Bronchial epithelial cell (primary cell): Measurements from ENCODE around the gene C4A. TPM values are rescaled to one million over a fixed set of nuclear protein-coding genes. Genes with fewer than 3 reads are reported as not detected.

ENCODE experiments used
- DNase-seq: peaks from one replicate; pipeline ENCODE4 v3.0.0-alpha.2; 2010; ENCODE audit warnings: low read depth
- FAIRE-seq: peaks from 2 replicates; lab custom pipeline; 2011; peaks lifted over from hg19 to GRCh38; lab: Jason Lieb, UNC
- H3K27me3 ChIP-seq: 2 replicates; pipeline ENCODE4 v1.5.1; 2011; ENCODE audit warnings: low read length; ENCODE audit not compliant: control insufficient read depth, insufficient read depth
- H3K36me3 ChIP-seq: 2 replicates; pipeline ENCODE4 v1.5.1; 2011; ENCODE audit warnings: low read length; ENCODE audit not compliant: control insufficient read depth, insufficient read depth
- H3K4me3 ChIP-seq: 2 replicates; pipeline ENCODE4 v1.5.1; 2011; ENCODE audit warnings: mild to moderate bottlenecking, low read depth, low read length, control low read depth
- CTCF ChIP-seq: IDR thresholded peaks from 2 replicates; pipeline ENCODE4 v1.5.1; 2011; ENCODE audit warnings: mild to moderate bottlenecking, moderate library complexity, low read length, control low read depth, inconsistent platforms; ENCODE audit not compliant: insufficient read depth, severe bottlenecking
- total RNA-seq: library from RNA; depleted of rRNA; stranded (reverse); fragments of >200 nt; gene quantifications from 2 replicates; pipeline ENCODE4 v1.2.1, GENCODE V29; 2014

Gene C4A
- total RNA-seq, 1 donor from 2014 or later: 1.8 TPM

DNA sequence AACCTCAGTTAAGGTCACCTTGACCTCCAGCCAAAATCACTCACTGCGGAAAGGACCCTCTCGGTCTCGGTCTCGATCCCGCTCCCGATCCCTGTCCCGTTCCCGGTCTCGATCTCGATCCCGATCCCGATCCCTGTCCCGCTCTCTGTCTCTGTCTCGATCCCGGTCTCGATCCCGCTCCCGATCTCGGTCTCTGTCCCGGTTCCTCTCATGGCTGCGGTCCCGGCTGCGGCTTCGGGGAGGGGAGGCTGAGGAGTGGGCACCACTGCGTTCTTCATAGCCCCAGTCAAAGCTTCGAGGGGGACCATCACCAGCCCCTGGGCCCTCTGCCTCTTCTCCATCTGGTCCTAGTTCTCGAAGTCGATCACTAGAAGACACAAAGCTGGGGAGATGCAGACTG lies 27.3 kb upstream of the C4A start:
- Histone ChIP-seq H3K4me3 (no peak overlapping the region), H3K36me3 (peaks cover 20% of the 10 kb centered on the region), H3K27me3 (no peaks in the 10 kb centered on the region)
- FAIRE-seq (no peak), DNase-seq (no peak)
- TF ChIP-seq CTCF: no peak

DNA sequence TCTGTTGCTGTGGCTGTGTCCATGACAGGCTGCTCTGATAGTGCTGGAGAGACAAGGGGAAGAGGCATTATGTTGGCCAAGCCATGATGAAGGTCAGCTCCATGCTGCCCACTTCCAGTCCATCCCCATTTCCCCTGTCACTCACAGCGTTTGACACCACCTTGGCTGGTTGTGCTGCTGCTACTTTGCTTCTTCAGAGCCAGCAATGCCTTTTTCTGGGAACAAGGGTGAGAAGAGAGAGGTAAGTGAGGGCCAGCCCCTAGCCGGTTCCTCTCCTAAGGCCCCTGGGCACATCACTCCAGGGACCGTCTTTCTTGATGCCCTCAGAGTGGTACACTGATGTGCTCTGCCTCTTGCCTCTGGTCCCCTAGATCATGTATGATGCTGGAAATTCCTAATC lies 25.1 kb upstream of the C4A start:
- peaks cover 33% of the 10 kb centered on the region for H3K36me3 ChIP-seq
- no peak for TF ChIP-seq CTCF
- H3K4me3 ChIP-seq: no peak overlapping the region
- no peak for FAIRE-seq
- no peaks in the 10 kb centered on the region for H3K27me3 ChIP-seq
- DNase-seq: no peak

- no peaks in the 10 kb centered on the region for H3K27me3 ChIP-seq
- FAIRE-seq (no peak), DNase-seq (no peak)
- TF ChIP-seq CTCF: no peak
- H3K4me3 ChIP-seq: peak overlapping the region; percentile 75
- peaks cover 41% of the 10 kb centered on the region for H3K36me3 ChIP-seq
Measured at GRCh38 chr6:31958412-31958740, 23.5 kb upstream of the C4A start.

GRCh38 chr6:31958741-31959739 lies 22.8 kb upstream of the C4A start, which contains the start of the genes NELFE and SKIC2:
NELFE (minus strand) TSS chr6:31958971; CDS start chr6:31958446, 525 bp downstream.
SKIC2 (plus strand) TSS chr6:31959175; CDS start chr6:31959193, 18 bp downstream.
- no peak for FAIRE-seq
- peak within 1 kb of the TSS; percentile 75 for H3K4me3 ChIP-seq
- H3K27me3 ChIP-seq: no peaks in the 10 kb centered on the region
- no peak for TF ChIP-seq CTCF
- peak; percentile 93 for DNase-seq
- H3K36me3 ChIP-seq: peaks cover 41% of the 10 kb centered on the region

GRCh38 chr6:31961616-31962015 lies 20.2 kb upstream of the C4A start:
- H3K36me3 ChIP-seq: peaks cover 35% of the 10 kb centered on the region

More at GRCh38 chr6:31961616-31962015, 20.2 kb upstream of the C4A start:
- TF ChIP-seq CTCF: no peak
- no peak for DNase-seq
- H3K4me3 ChIP-seq: no peak overlapping the region
- no peaks in the 10 kb centered on the region for H3K27me3 ChIP-seq
- no peak for FAIRE-seq
